Vagina (tissue), 2 donors: ENCODE measurements around the gene CXCL1. TPM values are rescaled to one million over a fixed set of nuclear protein-coding genes. Genes with fewer than 3 reads are reported as not detected.

Source experiments
- DNase-seq, 2 donors: peaks; one replicate each; pipeline ENCODE4 v3.0.0-alpha.2; 2017; ENCODE audit errors: extremely low spot score in 2 of 2
- H3K27ac ChIP-seq: fragments of 200-600 bp; sonication (generic); one replicate; pipeline ENCODE4 v1.5.1; 2019
- H3K27me3 ChIP-seq: fragments of 200-600 bp; sonication (generic); one replicate; pipeline ENCODE4 v1.5.1; 2019
- H3K36me3 ChIP-seq, 2 donors: fragments of 200-600 bp; sonication (generic); one replicate each; pipeline ENCODE4 v1.5.1; 2017 to 2019
- H3K4me1 ChIP-seq: fragments of 200-600 bp; sonication (generic); one replicate; pipeline ENCODE4 v1.5.1; 2019
- H3K4me3 ChIP-seq, 2 donors: fragments of 200-600 bp; sonication (generic); 1 replicate in 1 of 2; 2 replicates in 1 of 2; pipeline ENCODE4 v1.5.1; 2016 to 2019
- H3K9me3 ChIP-seq: fragments of 200-600 bp; sonication (generic); one replicate; pipeline ENCODE4 v1.5.1; 2019
- CTCF ChIP-seq, 3 experiments: fragments of 450-650 bp in 2 of 3; fragments of 200-600 bp in 1 of 3; sonication (generic) in 1 of 3; IDR thresholded peaks; one replicate each; pipeline ENCODE4 v1.5.1; 2017 to 2019; ENCODE audit warnings: antibody characterized with exemption in 3 of 3, mild to moderate bottlenecking in 2 of 3, moderate library complexity in 2 of 3
- POLR2A ChIP-seq, 2 donors: fragments of 450-650 bp; IDR thresholded peaks; one replicate each; pipeline ENCODE4 v1.6.1; 2017; ENCODE audit warnings: antibody characterized with exemption in 2 of 2, mild to moderate bottlenecking in 2 of 2, moderate library complexity in 2 of 2
- POLR2AphosphoS5 ChIP-seq, 2 donors: sonication (generic); formaldehyde crosslinking; IDR thresholded peaks; one replicate each; pipeline ENCODE4 v1.9.0; 2017; ENCODE audit warnings: antibody characterized with exemption in 2 of 2, mild to moderate bottlenecking in 2 of 2, low read depth in 1 of 2; ENCODE audit not compliant: insufficient read depth in 1 of 2
- intact Hi-C: fragments of 100-400 bp; cut with DNase I; formaldehyde crosslinking; loops from one replicate; pipeline ENCODE4 v1.15.1; 2023
- total RNA-seq: library from RNA; depleted of rRNA; stranded (reverse); fragments of >200 nt; gene quantifications from one replicate; pipeline ENCODE4 v1.2.3, GENCODE V29; 2016

CXCL1 gene
- 26.3 TPM for total RNA-seq

GRCh38 chr4:73869130-73870055 lies at the start of gene CXCL1:
CXCL1 (plus strand) TSS chr4:73869393; CDS start chr4:73869471, 78 bp downstream.
- H3K36me3 ChIP-seq = no peaks in the 10 kb centered on the region
- TF ChIP-seq POLR2AphosphoS5 (IDR thresholded peaks at IDR 0.05; ENCODE audit: insufficient read depth in 1 of 2, low read depth in 1 of 2) (peak in 1 of 2 donors; percentile 72), CTCF (IDR thresholded peaks at IDR 0.05) (no peak)
- H3K4me1 ChIP-seq = peaks cover 17% of the 10 kb centered on the region
- peak within 1 kb of the TSS; percentile 83 for H3K27ac ChIP-seq
- no peaks in the 10 kb centered on the region for H3K9me3 ChIP-seq
- peak within 1 kb of the TSS; percentile 62 to 67 for H3K4me3 ChIP-seq
- H3K27me3 ChIP-seq = no peaks in the 10 kb centered on the region
- DNase-seq = no peak
- intact Hi-C loops = no loop called here

- Histone ChIP-seq H3K27me3 (no peaks in the 10 kb centered on the region), H3K27ac (no peak overlapping the region), H3K4me3 (no peak overlapping the region), H3K4me1 (no peaks in the 10 kb centered on the region), H3K36me3 (no peaks in the 10 kb centered on the region), H3K9me3 (no peaks in the 10 kb centered on the region)
- no peak for TF ChIP-seq POLR2A (IDR thresholded peaks at IDR 0.05)
- TF ChIP-seq POLR2AphosphoS5 (IDR thresholded peaks at IDR 0.05; ENCODE audit: insufficient read depth in 1 of 2, low read depth in 1 of 2) = no peak
- TF ChIP-seq CTCF (IDR thresholded peaks at IDR 0.05) = no peak
- no peak for DNase-seq
- intact Hi-C loops = no loop called here
These were observed 47.9 kb upstream of the CXCL1 start for GRCh38 chr4:73821325-73821724.

- no peak overlapping the region for H3K4me3 ChIP-seq
- no peaks in the 10 kb centered on the region for H3K9me3 ChIP-seq
- no peaks in the 10 kb centered on the region for H3K4me1 ChIP-seq
- H3K27ac ChIP-seq = no peak overlapping the region
- no peaks in the 10 kb centered on the region for H3K36me3 ChIP-seq
- no peak for TF ChIP-seq CTCF (IDR thresholded peaks at IDR 0.05)
- TF ChIP-seq POLR2AphosphoS5 (IDR thresholded peaks at IDR 0.05; ENCODE audit: insufficient read depth in 1 of 2, low read depth in 1 of 2) = no peak
- TF ChIP-seq POLR2A (IDR thresholded peaks at IDR 0.05) = no peak
- H3K27me3 ChIP-seq = no peaks in the 10 kb centered on the region
- DNase-seq = no peak
- intact Hi-C loops = no loop called here
These were observed 46.8 kb upstream of the CXCL1 start for GRCh38 chr4:73822389-73822788.

- H3K27me3 ChIP-seq = no peaks in the 10 kb centered on the region
- intact Hi-C loops = no loop called here
- no peaks in the 10 kb centered on the region for H3K36me3 ChIP-seq
- H3K9me3 ChIP-seq = no peaks in the 10 kb centered on the region
- no peak overlapping the region for H3K27ac ChIP-seq
- no peak overlapping the region for H3K4me3 ChIP-seq
- H3K4me1 ChIP-seq = no peaks in the 10 kb centered on the region
- DNase-seq = no peak
- no peak for TF ChIP-seq CTCF (IDR thresholded peaks at IDR 0.05)
- TF ChIP-seq POLR2AphosphoS5 (IDR thresholded peaks at IDR 0.05; ENCODE audit: insufficient read depth in 1 of 2, low read depth in 1 of 2) = no peak
- no peak for TF ChIP-seq POLR2A (IDR thresholded peaks at IDR 0.05)
These were observed 46.2 kb upstream of the CXCL1 start for GRCh38 chr4:73822812-73823504.
